Esophagus squamous epithelium (tissue), 4 donors: Measurements from ENCODE around the gene RPAP3.
A peak's percentile ranks its signal among the peaks of the same experiment; 100 is the strongest.

Experiments
- CTCF ChIP-seq, 6 experiments: fragments of 450-650 bp in 4 of 6; fragments of 200-600 bp in 2 of 6; sonication (generic) in 2 of 6; IDR thresholded peaks; one replicate each; pipeline ENCODE4 v1.5.1; 2016 to 2019; ENCODE audit warnings: antibody characterized with exemption in 6 of 6, mild to moderate bottlenecking in 4 of 6, moderate library complexity in 4 of 6
- POLR2A ChIP-seq, 4 donors: fragments of 450-650 bp; IDR thresholded peaks; one replicate each; pipeline ENCODE4 v1.6.1; 2017; ENCODE audit warnings: antibody characterized with exemption in 4 of 4, mild to moderate bottlenecking in 4 of 4, moderate library complexity in 3 of 4

- TF ChIP-seq CTCF (IDR thresholded peaks at IDR 0.05) (peak in 5 of 6 experiments; percentile 34 to 73 (median 40)), POLR2A (IDR thresholded peaks at IDR 0.05) (no peak)
Observed at GRCh38 chr12:47636908-47637780, 68.7 kb downstream of the RPAP3 start.
